ENCODE measurements around the gene AGPS.

The AGPS gene

GRCh38 chr2:177403838-177404237, 11.3 kb downstream of the AGPS start:
- Histone ChIP-seq H2AFZ (ENCODE audit: low read depth, low read length) (no peak overlapping the region), H3K9ac (ENCODE audit: low read depth, low read length) (no peak overlapping the region), H3K27ac (ENCODE audit: low read length) (no peak overlapping the region), H3K4me2 (ENCODE audit: insufficient read depth, low read length) (no peak overlapping the region), H3K27me3 (ENCODE audit: insufficient read depth, low read length, poor library complexity) (no peaks in the 10 kb centered on the region), H4K20me1 (ENCODE audit: insufficient read depth, low read length) (peaks cover 47% of the 10 kb centered on the region; the same call in 1 of the 2 replicates), H3K79me2 (ENCODE audit: insufficient read depth, low read length) (peaks cover 100% of the 10 kb centered on the region), H3K36me3 (ENCODE audit: insufficient read depth, low read length) (0 out of 2 replicates have a peak, but pooled peaks cover 4% of the 10 kb centered on the region), H3K9me3 (ENCODE audit: insufficient read depth, low read length, severe bottlenecking) (no peaks in the 10 kb centered on the region), H3K4me3 (ENCODE audit: low read depth in 1 of 2, low read length in 2 of 2) (no peak overlapping the region), H3K4me1 (ENCODE audit: insufficient read depth, low read length) (no peaks in the 10 kb centered on the region; the same call in 1 of the 2 replicates)
- TF ChIP-seq EZH2 (IDR thresholded peaks at IDR 0.05; ENCODE audit: borderline replicate concordance, low read depth, low read length, severe bottlenecking) (no peak), CTCF (IDR thresholded peaks at IDR 0.05; ENCODE audit: borderline replicate concordance, extremely low read depth, low read length, poor library complexity, severe bottlenecking) (no peak)
- no peak for ATAC-seq (ENCODE audit: insufficient read depth, low read depth)
- no peak for DNase-seq

GRCh38 chr2:177404243-177404642, 11.7 kb downstream of the AGPS start:
- no peaks in the 10 kb centered on the region; the same call in 1 of the 2 replicates for H3K4me1 ChIP-seq (ENCODE audit: insufficient read depth, low read length)
- DNase-seq (no peak), ATAC-seq (ENCODE audit: insufficient read depth, low read depth) (no peak)
- H3K9me3 ChIP-seq (ENCODE audit: insufficient read depth, low read length, severe bottlenecking): no peaks in the 10 kb centered on the region
- no peak overlapping the region for H3K27ac ChIP-seq (ENCODE audit: low read length)
- no peaks in the 10 kb centered on the region for H3K27me3 ChIP-seq (ENCODE audit: insufficient read depth, low read length, poor library complexity)
- peaks cover 46% of the 10 kb centered on the region; the same call in 1 of the 2 replicates for H4K20me1 ChIP-seq (ENCODE audit: insufficient read depth, low read length)
- no peak overlapping the region for H3K4me3 ChIP-seq (ENCODE audit: low read depth in 1 of 2, low read length in 2 of 2)
- H3K4me2 ChIP-seq (ENCODE audit: insufficient read depth, low read length): no peak overlapping the region
- no peak for TF ChIP-seq EZH2 (IDR thresholded peaks at IDR 0.05; ENCODE audit: borderline replicate concordance, low read depth, low read length, severe bottlenecking)
- no peak for TF ChIP-seq CTCF (IDR thresholded peaks at IDR 0.05; ENCODE audit: borderline replicate concordance, extremely low read depth, low read length, poor library complexity, severe bottlenecking)
- H3K9ac ChIP-seq (ENCODE audit: low read depth, low read length): no peak overlapping the region
- peaks cover 100% of the 10 kb centered on the region for H3K79me2 ChIP-seq (ENCODE audit: insufficient read depth, low read length)
- no peak overlapping the region for H2AFZ ChIP-seq (ENCODE audit: low read depth, low read length)
- H3K36me3 ChIP-seq (ENCODE audit: insufficient read depth, low read length): 0 out of 2 replicates have a peak, but pooled peaks cover 4% of the 10 kb centered on the region

GRCh38 chr2:177405029-177405692, 12.6 kb downstream of the AGPS start:
- DNase-seq: no peak
- ATAC-seq (ENCODE audit: insufficient read depth, low read depth): no peak
- H3K4me3 ChIP-seq (ENCODE audit: low read depth in 1 of 2, low read length in 2 of 2): no peak overlapping the region
- no peaks in the 10 kb centered on the region for H3K4me1 ChIP-seq (ENCODE audit: insufficient read depth, low read length)
- H3K36me3 ChIP-seq (ENCODE audit: insufficient read depth, low read length): 0 out of 2 replicates have a peak, but pooled peaks cover 4% of the 10 kb centered on the region
- TF ChIP-seq CTCF (IDR thresholded peaks at IDR 0.05; ENCODE audit: borderline replicate concordance, extremely low read depth, low read length, poor library complexity, severe bottlenecking) (no peak), EZH2 (IDR thresholded peaks at IDR 0.05; ENCODE audit: borderline replicate concordance, low read depth, low read length, severe bottlenecking) (no peak)
- no peak overlapping the region for H3K9ac ChIP-seq (ENCODE audit: low read depth, low read length)
- H4K20me1 ChIP-seq (ENCODE audit: insufficient read depth, low read length): peaks cover 43% of the 10 kb centered on the region; the same call in 1 of the 2 replicates
- peaks cover 100% of the 10 kb centered on the region for H3K79me2 ChIP-seq (ENCODE audit: insufficient read depth, low read length)
- H2AFZ ChIP-seq (ENCODE audit: low read depth, low read length): no peak overlapping the region
- H3K27ac ChIP-seq (ENCODE audit: low read length): no peak overlapping the region
- H3K9me3 ChIP-seq (ENCODE audit: insufficient read depth, low read length, severe bottlenecking): no peaks in the 10 kb centered on the region
- H3K4me2 ChIP-seq (ENCODE audit: insufficient read depth, low read length): no peak overlapping the region
- no peaks in the 10 kb centered on the region for H3K27me3 ChIP-seq (ENCODE audit: insufficient read depth, low read length, poor library complexity)

Measured in DND-41 (cell line).